Ovary (tissue), 3 donors: Measurements from ENCODE around the gene SFXN1.

ENCODE experiments used
- CTCF ChIP-seq, 3 donors: fragments of 450-650 bp in 2 of 3; fragments of 200-600 bp in 1 of 3; IDR thresholded peaks; one replicate each; pipeline versions ENCODE4 v1.5.1 to v1.8.0; 2016 to 2022; ENCODE audit warnings: antibody characterized with exemption in 3 of 3, mild to moderate bottlenecking in 1 of 3
- EP300 ChIP-seq: sonication (generic); formaldehyde crosslinking; IDR thresholded peaks from one replicate; pipeline ENCODE4 v1.6.1; 2017; ENCODE audit warnings: antibody characterized with exemption
- POLR2A ChIP-seq: fragments of 450-650 bp; IDR thresholded peaks from one replicate; pipeline ENCODE4 v1.6.1; 2017; ENCODE audit warnings: antibody characterized with exemption, mild to moderate bottlenecking, moderate library complexity
- donor health status: DM: no; HTN: no; CAD: no.

GRCh38 chr5:175542232-175542965 is 64.0 kb downstream of the SFXN1 start:
- TF ChIP-seq POLR2A (no peak), CTCF (IDR thresholded peaks at IDR 0.05) (no peak), EP300 (no peak)
